Upper lobe of left lung (tissue), 4 donors: ENCODE results near the gene MAP3K14.

ENCODE experiments used
- CTCF ChIP-seq, 6 experiments: fragments of 450-650 bp in 4 of 6; fragments of 200-600 bp in 2 of 6; sonication (generic) in 2 of 6; IDR thresholded peaks; one replicate each; pipeline ENCODE4 v1.5.1; 2016 to 2019; ENCODE audit warnings: antibody characterized with exemption in 6 of 6
- POLR2AphosphoS5 ChIP-seq, 2 donors: sonication (generic); formaldehyde crosslinking; IDR thresholded peaks; one replicate each; pipeline ENCODE4 v1.5.1; 2017; ENCODE audit warnings: antibody characterized with exemption in 2 of 2

GRCh38 chr17:45296833-45297124 is 20.0 kb downstream of the MAP3K14 start:
- no peak for TF ChIP-seq CTCF (IDR thresholded peaks at IDR 0.05)
- TF ChIP-seq POLR2AphosphoS5 (IDR thresholded peaks at IDR 0.05) = no peak
